ENCODE measurements around the gene AGO1.

- TF ChIP-seq CTCF (IDR thresholded peaks at IDR 0.05; ENCODE audit: low read depth, low read length) (no peak), POLR2A (IDR thresholded peaks at IDR 0.05; ENCODE audit: extremely low read depth, insufficient read length) (no peak)
Observed at GRCh38 chr1:35932941-35933340, 49.9 kb downstream of the AGO1 start.

Measured in NB4 (cell line).